ENCODE results near the gene IL21R. TPM values are rescaled to one million over a fixed set of nuclear protein-coding genes. Genes with fewer than 3 reads are reported as not detected.

Gene IL21R
- total and polyA plus RNA-seq, 10 of the 15 experiments (the other 5 are each of a cell fraction or from before 2014, with no cell fraction given): 5.3 to 138 (median 82.5) TPM

GRCh38 chr16:27404163-27404823, 2.3 kb downstream of the IL21R start (continued):
- peak; percentile 47 for TF ChIP-seq BACH1 (IDR thresholded peaks at IDR 0.05; ENCODE audit: borderline replicate concordance)
- TF ChIP-seq, protein P1, sequence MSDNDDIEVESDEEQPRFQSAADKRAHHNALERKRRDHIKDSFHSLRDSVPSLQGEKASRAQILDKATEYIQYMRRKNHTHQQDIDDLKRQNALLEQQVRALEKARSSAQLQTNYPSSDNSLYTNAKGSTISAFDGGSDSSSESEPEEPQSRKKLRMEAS (IDR thresholded peaks at IDR 0.05; ENCODE audit: low read depth, low read length): no peak
- TF ChIP-seq, protein P2, sequence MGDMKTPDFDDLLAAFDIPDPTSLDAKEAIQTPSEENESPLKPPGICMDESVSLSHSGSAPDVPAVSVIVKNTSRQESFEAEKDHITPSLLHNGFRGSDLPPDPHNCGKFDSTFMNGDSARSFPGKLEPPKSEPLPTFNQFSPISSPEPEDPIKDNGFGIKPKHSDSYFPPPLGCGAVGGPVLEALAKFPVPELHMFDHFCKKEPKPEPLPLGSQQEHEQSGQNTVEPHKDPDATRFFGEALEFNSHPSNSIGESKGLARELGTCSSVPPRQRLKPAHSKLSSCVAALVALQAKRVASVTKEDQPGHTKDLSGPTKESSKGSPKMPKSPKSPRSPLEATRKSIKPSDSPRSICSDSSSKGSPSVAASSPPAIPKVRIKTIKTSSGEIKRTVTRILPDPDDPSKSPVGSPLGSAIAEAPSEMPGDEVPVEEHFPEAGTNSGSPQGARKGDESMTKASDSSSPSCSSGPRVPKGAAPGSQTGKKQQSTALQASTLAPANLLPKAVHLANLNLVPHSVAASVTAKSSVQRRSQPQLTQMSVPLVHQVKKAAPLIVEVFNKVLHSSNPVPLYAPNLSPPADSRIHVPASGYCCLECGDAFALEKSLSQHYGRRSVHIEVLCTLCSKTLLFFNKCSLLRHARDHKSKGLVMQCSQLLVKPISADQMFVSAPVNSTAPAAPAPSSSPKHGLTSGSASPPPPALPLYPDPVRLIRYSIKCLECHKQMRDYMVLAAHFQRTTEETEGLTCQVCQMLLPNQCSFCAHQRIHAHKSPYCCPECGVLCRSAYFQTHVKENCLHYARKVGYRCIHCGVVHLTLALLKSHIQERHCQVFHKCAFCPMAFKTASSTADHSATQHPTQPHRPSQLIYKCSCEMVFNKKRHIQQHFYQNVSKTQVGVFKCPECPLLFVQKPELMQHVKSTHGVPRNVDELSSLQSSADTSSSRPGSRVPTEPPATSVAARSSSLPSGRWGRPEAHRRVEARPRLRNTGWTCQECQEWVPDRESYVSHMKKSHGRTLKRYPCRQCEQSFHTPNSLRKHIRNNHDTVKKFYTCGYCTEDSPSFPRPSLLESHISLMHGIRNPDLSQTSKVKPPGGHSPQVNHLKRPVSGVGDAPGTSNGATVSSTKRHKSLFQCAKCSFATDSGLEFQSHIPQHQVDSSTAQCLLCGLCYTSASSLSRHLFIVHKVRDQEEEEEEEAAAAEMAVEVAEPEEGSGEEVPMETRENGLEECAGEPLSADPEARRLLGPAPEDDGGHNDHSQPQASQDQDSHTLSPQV (IDR thresholded peaks at IDR 0.05): no peak
- TF ChIP-seq USF2 (IDR thresholded peaks at IDR 0.05; ENCODE audit: borderline replicate concordance, low read depth, low read length): no peak
- TF ChIP-seq RCOR1 (conservative IDR thresholded peaks at IDR 0.05; ENCODE audit: low read depth, low read length): no peak
- no peak for TF ChIP-seq IRF4 (IDR thresholded peaks at IDR 0.05; ENCODE audit: low read depth, low read length)
- TF ChIP-seq MLLT1 (IDR thresholded peaks at IDR 0.05): no peak
- no peak for TF ChIP-seq MYB (IDR thresholded peaks at IDR 0.05; ENCODE audit: borderline replicate concordance, low read depth, low read length)
- 0 out of 2 replicates have a peak, but pooled peaks have one; percentile 14 for TF ChIP-seq ZNF24 (IDR thresholded peaks at IDR 0.05)
- TF ChIP-seq SMC3 (IDR thresholded peaks at IDR 0.05; ENCODE audit: borderline replicate concordance, low read length): no peak
- TF ChIP-seq SREBF1 (IDR thresholded peaks at IDR 0.05; ENCODE audit: low read length): no peak
- no peak for TF ChIP-seq ZBTB40 (IDR thresholded peaks at IDR 0.05; ENCODE audit: borderline replicate concordance)
- no peak for TF ChIP-seq CBX5 (IDR thresholded peaks at IDR 0.05; ENCODE audit: low read depth)
- TF ChIP-seq RUNX3 (IDR thresholded peaks at IDR 0.05; ENCODE audit: low read length): no peak
- no peak; the same call in 1 of the 2 replicates for TF ChIP-seq ZBTB11 (CRISPR knock-in tag; IDR thresholded peaks at IDR 0.05)
